H9 (cell line): Measurements from ENCODE around the gene EOMES. TPM values are rescaled to one million over a fixed set of nuclear protein-coding genes. Genes with fewer than 3 reads are reported as not detected.

Experiments
- DNase-seq: peaks from one replicate; pipeline ENCODE4 v3.0.0-alpha.2; 2017
- H2AFZ ChIP-seq: one replicate; pipeline ENCODE4 v1.6.1; 2013; ENCODE audit warnings: mild to moderate bottlenecking, low read length, control low read depth, moderate library complexity
- H2AK5ac ChIP-seq: 2 replicates; pipeline ENCODE4 v1.6.1; 2013; ENCODE audit warnings: low read length, control low read depth, mixed read lengths; ENCODE audit not compliant: insufficient read length
- H2BK120ac ChIP-seq: one replicate; pipeline ENCODE4 v1.6.1; 2013; ENCODE audit warnings: low read depth, mild to moderate bottlenecking, low read length, control low read depth, inconsistent platforms; ENCODE audit not compliant: poor library complexity, severe bottlenecking
- H2BK12ac ChIP-seq: 2 replicates; pipeline ENCODE4 v1.6.1; 2013; ENCODE audit warnings: low read length, control low read depth, mixed read lengths, low read depth; ENCODE audit not compliant: insufficient read length
- H2BK15ac ChIP-seq: 2 replicates; pipeline ENCODE4 v1.6.1; 2013; ENCODE audit warnings: low read depth, low read length, control low read depth
- H2BK20ac ChIP-seq: one replicate; pipeline ENCODE4 v1.6.1; 2013; ENCODE audit warnings: low read depth, mild to moderate bottlenecking, low read length, control low read depth, inconsistent platforms; ENCODE audit not compliant: poor library complexity, severe bottlenecking
- H2BK5ac ChIP-seq: 2 replicates; pipeline ENCODE4 v1.6.1; 2013; ENCODE audit warnings: low read length, control low read depth, mixed read lengths; ENCODE audit not compliant: insufficient read length
- H3K14ac ChIP-seq: 2 replicates; pipeline ENCODE4 v1.6.1; 2013; ENCODE audit warnings: low read length, control low read depth; ENCODE audit not compliant: insufficient read depth
- H3K18ac ChIP-seq: 2 replicates; pipeline ENCODE4 v1.6.1; 2013; ENCODE audit warnings: low read depth, mild to moderate bottlenecking, mixed read lengths, low read length, control low read depth; ENCODE audit not compliant: insufficient read length
- H3K23ac ChIP-seq: 2 replicates; pipeline ENCODE4 v1.6.1; 2013; ENCODE audit warnings: low read length, control low read depth, mixed read lengths, low read depth; ENCODE audit not compliant: insufficient read length
- H3K23me2 ChIP-seq: 2 replicates; pipeline ENCODE4 v1.6.1; 2013; ENCODE audit warnings: low read depth, mild to moderate bottlenecking, mixed read lengths, low read length, control low read depth; ENCODE audit not compliant: insufficient read length, poor library complexity, severe bottlenecking
- H3K27ac ChIP-seq: 2 replicates; pipeline ENCODE4 v1.5.1; 2013; ENCODE audit warnings: low read length, control low read depth, mixed read lengths, low read depth; ENCODE audit not compliant: insufficient read length
- H3K27me3 ChIP-seq: 2 replicates; pipeline ENCODE4 v1.6.1; 2013; ENCODE audit warnings: low read length, control low read depth, inconsistent platforms; ENCODE audit not compliant: insufficient read depth
- H3K4ac ChIP-seq: 2 replicates; pipeline ENCODE4 v1.6.1; 2013; ENCODE audit warnings: low read depth, mild to moderate bottlenecking, control low read depth, inconsistent platforms, low read length, moderate library complexity
- H3K4me1 ChIP-seq: 2 replicates; pipeline ENCODE4 v1.6.1; 2013; ENCODE audit warnings: low read length, control low read depth, inconsistent platforms; ENCODE audit not compliant: insufficient read depth
- H3K4me2 ChIP-seq: 2 replicates; pipeline ENCODE4 v1.6.1; 2013; ENCODE audit warnings: low read length, control low read depth, mixed read lengths; ENCODE audit not compliant: insufficient read length, insufficient read depth
- H3K56ac ChIP-seq: 2 replicates; pipeline ENCODE4 v1.6.1; 2013; ENCODE audit warnings: low read depth, mild to moderate bottlenecking, mixed read lengths, low read length, control low read depth; ENCODE audit not compliant: insufficient read length
- H3K79me1 ChIP-seq: 2 replicates; pipeline ENCODE4 v1.6.1; 2013; ENCODE audit warnings: low read depth, mild to moderate bottlenecking, moderate library complexity, low read length, control low read depth, inconsistent platforms; ENCODE audit not compliant: insufficient read depth, poor library complexity, severe bottlenecking
- H3K79me2 ChIP-seq: 2 replicates; pipeline ENCODE4 v1.6.1; 2013; ENCODE audit warnings: low read length, control low read depth, inconsistent platforms; ENCODE audit not compliant: insufficient read depth
- H3K9ac ChIP-seq: 2 replicates; pipeline ENCODE4 v1.6.1; 2013; ENCODE audit warnings: low read length, control low read depth, mixed read lengths; ENCODE audit not compliant: insufficient read length; ENCODE audit errors: extremely low read depth
- H3K9me3 ChIP-seq: one replicate; pipeline ENCODE4 v1.6.1; 2013; ENCODE audit warnings: low read depth, low read length, inconsistent platforms; ENCODE audit not compliant: control insufficient read depth
- H3T11ph ChIP-seq: one replicate; pipeline ENCODE4 v1.6.1; 2013; ENCODE audit warnings: mild to moderate bottlenecking, low read length, control low read depth, inconsistent platforms
- H4K20me1 ChIP-seq: one replicate; pipeline ENCODE4 v1.6.1; 2013; ENCODE audit not compliant: control insufficient read depth, insufficient read length, insufficient read depth
- H4K5ac ChIP-seq: 2 replicates; pipeline ENCODE4 v1.6.1; 2013; ENCODE audit warnings: low read depth, mild to moderate bottlenecking, mixed read lengths, low read length, control low read depth; ENCODE audit not compliant: insufficient read length
- H4K8ac ChIP-seq: replicated peaks from 2 replicates; pipeline ENCODE4 v1.6.1; 2013; ENCODE audit warnings: low read length, control low read depth, mixed read lengths, low read depth; ENCODE audit not compliant: insufficient read length
- H4K91ac ChIP-seq: 2 replicates; pipeline ENCODE4 v1.6.1; 2013; ENCODE audit warnings: low read depth, mild to moderate bottlenecking, moderate library complexity, mixed read lengths, low read length, control low read depth; ENCODE audit not compliant: insufficient read length
- H3K27ac Mint-ChIP-seq, 3 experiments: 2 replicates in 2 of 3; 3 replicates in 1 of 3; pipeline ENCODE4 v1.8.0; 2020 to 2021; ENCODE audit warnings: mixed read lengths in 3 of 3, mild to moderate bottlenecking in 1 of 3, moderate library complexity in 1 of 3
- H3K27me3 Mint-ChIP-seq: 2 replicates; pipeline ENCODE4 v1.8.0; 2021; ENCODE audit warnings: low read depth, mild to moderate bottlenecking, moderate library complexity, mixed read lengths
- H3K36me3 Mint-ChIP-seq, 3 experiments: 2 replicates in 2 of 3; 3 replicates in 1 of 3; pipeline ENCODE4 v1.8.0; 2020 to 2021; ENCODE audit warnings: low read depth in 3 of 3, mixed read lengths in 3 of 3; ENCODE audit not compliant: insufficient read depth in 1 of 3
- H3K4me1 Mint-ChIP-seq, 2 experiments: 2 replicates each; pipeline ENCODE4 v1.8.0; 2020; ENCODE audit warnings: mixed read lengths in 2 of 2
- H3K4me3 Mint-ChIP-seq, 2 experiments: 2 replicates in 1 of 2; 3 replicates in 1 of 2; pipeline ENCODE4 v1.8.0; 2020 to 2021; ENCODE audit warnings: mild to moderate bottlenecking in 2 of 2, mixed read lengths in 2 of 2, moderate library complexity in 1 of 2
- H3K9me3 Mint-ChIP-seq, 2 experiments: 2 replicates in 1 of 2; 3 replicates in 1 of 2; pipeline ENCODE4 v1.8.0; 2020; ENCODE audit warnings: mild to moderate bottlenecking in 2 of 2, mixed read lengths in 2 of 2, moderate library complexity in 1 of 2
- total RNA-seq: library from RNA; stranded (reverse); gene quantifications from 2 replicates; pipeline ENCODE4 v1.2.1, GENCODE V29; 2021
- TF ChIP-seq, protein P1 (sequence below): fragments of 200-600 bp; sonication (generic); conservative IDR thresholded peaks from 3 replicates; pipeline ENCODE4 v1.8.0; 2021; ENCODE audit warnings: antibody characterized with exemption, mild to moderate bottlenecking

Gene EOMES
- total RNA-seq, 1 experiment from 2014 or later = 1.7 TPM

DNA sequence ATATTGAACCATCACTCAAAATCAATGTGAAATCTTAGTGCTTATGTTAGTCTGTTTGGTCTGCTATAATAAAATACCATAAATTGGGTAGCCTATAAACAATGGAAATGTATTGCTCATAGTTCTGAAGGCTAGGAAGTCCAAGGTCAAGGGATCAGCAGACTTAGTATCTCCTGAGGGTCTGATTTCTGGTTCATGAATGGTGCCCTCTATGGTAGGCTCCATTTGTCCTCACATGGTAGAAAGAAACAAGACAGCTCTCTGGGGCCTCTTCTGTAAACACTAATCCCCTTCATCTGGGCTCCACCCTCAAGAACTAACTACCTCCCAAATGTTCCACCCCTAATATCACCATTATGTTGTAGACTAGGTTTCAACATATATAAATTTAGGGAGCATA lies 15.0 kb upstream of the EOMES start:
- Histone ChIP-seq H3K27me3 (peaks cover 10% of the 10 kb centered on the region; the same call in 1 of the 2 replicates), H2BK120ac (no peak overlapping the region)
- peaks cover 71% of the 10 kb centered on the region for H3K27me3 Mint-ChIP-seq

More for the DNA sequence above, 15.0 kb upstream of the EOMES start:
- DNase-seq = no peak
- Histone ChIP-seq H3K27ac (no peak overlapping the region), H3K4me2 (no peak overlapping the region), H4K5ac (no peak overlapping the region), H3K9me3 (no peaks in the 10 kb centered on the region), H3K79me2 (no peaks in the 10 kb centered on the region), H2AFZ (no peak overlapping the region), H3K18ac (no peak overlapping the region), H3K23me2 (no peaks in the 10 kb centered on the region), H2BK5ac (no peak overlapping the region), H3K56ac (no peak overlapping the region), H2BK15ac (no peak overlapping the region), H4K20me1 (no peaks in the 10 kb centered on the region), H3K14ac (no peak overlapping the region), H3K4me1 (no peaks in the 10 kb centered on the region), H2BK12ac (no peak overlapping the region), H3K23ac (no peak overlapping the region), H2AK5ac (no peak overlapping the region), H3T11ph (no peak overlapping the region), H4K8ac (no peak overlapping the region), H3K79me1 (no peaks in the 10 kb centered on the region), H4K91ac (no peak overlapping the region), H2BK20ac (no peak overlapping the region), H3K4ac (no peak overlapping the region), H3K9ac (no peak overlapping the region)
- Mint-ChIP-seq H3K36me3 (no peaks in the 10 kb centered on the region), H3K27ac (no peak overlapping the region), H3K4me1 (no peaks in the 10 kb centered on the region; a peak in 1 of 4 replicates), H3K9me3 (no peaks in the 10 kb centered on the region), H3K4me3 (no peak overlapping the region)
- TF ChIP-seq, protein P1, sequence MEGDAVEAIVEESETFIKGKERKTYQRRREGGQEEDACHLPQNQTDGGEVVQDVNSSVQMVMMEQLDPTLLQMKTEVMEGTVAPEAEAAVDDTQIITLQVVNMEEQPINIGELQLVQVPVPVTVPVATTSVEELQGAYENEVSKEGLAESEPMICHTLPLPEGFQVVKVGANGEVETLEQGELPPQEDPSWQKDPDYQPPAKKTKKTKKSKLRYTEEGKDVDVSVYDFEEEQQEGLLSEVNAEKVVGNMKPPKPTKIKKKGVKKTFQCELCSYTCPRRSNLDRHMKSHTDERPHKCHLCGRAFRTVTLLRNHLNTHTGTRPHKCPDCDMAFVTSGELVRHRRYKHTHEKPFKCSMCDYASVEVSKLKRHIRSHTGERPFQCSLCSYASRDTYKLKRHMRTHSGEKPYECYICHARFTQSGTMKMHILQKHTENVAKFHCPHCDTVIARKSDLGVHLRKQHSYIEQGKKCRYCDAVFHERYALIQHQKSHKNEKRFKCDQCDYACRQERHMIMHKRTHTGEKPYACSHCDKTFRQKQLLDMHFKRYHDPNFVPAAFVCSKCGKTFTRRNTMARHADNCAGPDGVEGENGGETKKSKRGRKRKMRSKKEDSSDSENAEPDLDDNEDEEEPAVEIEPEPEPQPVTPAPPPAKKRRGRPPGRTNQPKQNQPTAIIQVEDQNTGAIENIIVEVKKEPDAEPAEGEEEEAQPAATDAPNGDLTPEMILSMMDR = no peak
